Muscle of leg (tissue), 16 donors: ENCODE results near the gene KRTAP19-2. TPM values are rescaled to one million over a fixed set of nuclear protein-coding genes. Genes with fewer than 3 reads are reported as not detected.
"Not testable (repeated sequence)": the region's sequence is repeated elsewhere in the genome, so short reads cannot be mapped to it uniquely, and the experiment has no call there.

Experiments used
- DNase-seq: peaks from one replicate; pipeline ENCODE4 v3.0.0; 2013
- H3K27ac ChIP-seq: one replicate; pipeline ENCODE4 v1.5.1; 2013; ENCODE audit warnings: mild to moderate bottlenecking, low read length, control low read depth
- H3K27me3 ChIP-seq: one replicate; pipeline ENCODE4 v1.6.1; 2013; ENCODE audit warnings: low read length; ENCODE audit not compliant: control insufficient read depth, insufficient read depth
- H3K36me3 ChIP-seq: one replicate; pipeline ENCODE4 v1.6.1; 2013; ENCODE audit warnings: low read length; ENCODE audit not compliant: control insufficient read depth, insufficient read depth
- H3K4me1 ChIP-seq: one replicate; pipeline ENCODE4 v1.6.1; 2013; ENCODE audit warnings: low read length; ENCODE audit not compliant: control insufficient read depth, insufficient read depth
- H3K4me3 ChIP-seq: one replicate; pipeline ENCODE4 v1.5.1; 2013; ENCODE audit warnings: low read length, control low read depth
- H3K9me3 ChIP-seq: replicated peaks from 2 replicates; pipeline ENCODE4 v1.6.1; 2013; ENCODE audit warnings: low read depth, low read length; ENCODE audit not compliant: control insufficient read depth
- WGBS: methylation state at CpG from one replicate; pipeline ENCODE4 v1.1.5; 2013; ENCODE audit warnings: missing lambda C conversion rate; ENCODE audit not compliant: insufficient coverage; 5-methylcytosine and 5-hydroxymethylcytosine counted together
- long read RNA-seq, 11 donors: transcript quantifications; one replicate each; lab custom pipeline, GENCODE V29; 2026
- polyA plus RNA-seq, 8 donors: library from polyadenylated mRNA; unstranded; fragments of 120-200 nt; gene quantifications; one replicate each; pipeline versions ENCODE4 v1.2.1 to v1.2.3, GENCODE V29; 2013; ENCODE audit warnings: inconsistent platforms in 1 of 8, low replicate concordance in 1 of 8; ENCODE audit not compliant: insufficient read length in 8 of 8, insufficient read depth in 1 of 8
- total RNA-seq: library from RNA; stranded (reverse); fragments of 120-200 nt; gene quantifications from one replicate; pipeline ENCODE4 v1.2.4, GENCODE V29; 2013

The KRTAP19-2 gene, protein sequence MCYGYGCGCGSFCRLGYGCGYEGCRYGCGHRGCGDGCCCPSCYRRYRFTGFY
- total RNA-seq (not detected), polyA plus RNA-seq (not detected)
- long read RNA-seq, donor 1: 0 reads
- long read RNA-seq, donor 2: 0 reads
- long read RNA-seq, donor 3: 0 reads
- long read RNA-seq, donor 4: 0 reads
- long read RNA-seq, donor 5: 0 reads
- long read RNA-seq, donor 6: 0 reads
- long read RNA-seq, donor 7: 0 reads
- long read RNA-seq, donor 8: 0 reads
- long read RNA-seq, donor 9: 0 reads
- long read RNA-seq, donor 10: 0 reads
- long read RNA-seq, donor 11: 0 reads

DNA sequence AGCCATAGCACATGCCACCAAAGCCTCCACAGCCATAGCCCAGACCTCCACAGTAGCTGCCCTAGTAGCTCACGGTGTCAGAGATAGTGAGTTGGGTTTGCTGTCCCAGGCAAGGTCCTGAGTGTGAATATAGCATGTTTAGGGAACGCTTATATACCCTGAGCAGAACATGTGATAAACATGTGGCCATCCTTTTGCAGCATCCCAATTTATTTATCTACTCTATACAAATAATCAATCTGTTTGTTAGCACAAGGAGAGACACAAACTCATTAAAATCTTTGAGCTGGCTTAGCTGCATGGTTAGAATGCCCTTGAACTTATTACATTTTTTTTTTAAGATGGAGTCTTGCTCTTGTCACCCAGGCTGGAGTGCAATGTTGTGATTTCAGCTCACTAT lies at the start of gene KRTAP19-2:
Gene KRTAP19-2 (minus strand): TSS at position 101 of the 400 bp plus-strand sequence. CDS start 88 bp downstream, at position 13.
- no peak for DNase-seq
- H3K36me3 ChIP-seq: no peaks in the 10 kb centered on the region
- no peak within 1 kb of the TSS for H3K27ac ChIP-seq
- H3K9me3 ChIP-seq: peaks cover 5% of the 10 kb centered on the region
- H3K27me3 ChIP-seq: no peaks in the 10 kb centered on the region
- no peak within 1 kb of the TSS for H3K4me3 ChIP-seq
- no peaks in the 10 kb centered on the region for H3K4me1 ChIP-seq
- no CpG with 5 or more reads among the region's 2 CpGs for WGBS

DNA sequence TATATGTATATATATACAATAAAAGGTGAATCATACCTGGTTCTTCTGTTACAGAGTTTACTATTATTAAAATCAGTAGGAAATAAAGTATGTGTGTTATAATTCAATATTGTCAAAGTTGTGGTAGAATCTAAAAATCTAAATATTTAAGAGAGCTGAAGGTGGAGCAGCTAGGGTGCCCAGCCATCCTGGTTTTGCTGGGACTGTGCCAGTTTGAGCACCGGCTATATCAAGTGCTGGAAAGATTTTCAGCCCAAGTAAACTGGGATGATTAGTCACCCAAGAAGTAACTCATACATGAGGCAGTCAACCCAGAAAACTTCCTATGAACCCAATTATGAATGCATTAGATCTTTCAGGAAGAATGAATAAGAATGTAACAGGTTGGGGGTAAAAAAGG lies 31.6 kb upstream of the KRTAP19-2 start:
- Histone ChIP-seq H3K27ac (no peak overlapping the region), H3K27me3 (no peaks in the 10 kb centered on the region), H3K9me3 (no peaks in the 10 kb centered on the region), H3K4me1 (no peaks in the 10 kb centered on the region), H3K4me3 (no peak overlapping the region), H3K36me3 (no peaks in the 10 kb centered on the region)
- DNase-seq: no peak
- no CpG with 5 or more reads among the region's 1 CpG for WGBS

DNA sequence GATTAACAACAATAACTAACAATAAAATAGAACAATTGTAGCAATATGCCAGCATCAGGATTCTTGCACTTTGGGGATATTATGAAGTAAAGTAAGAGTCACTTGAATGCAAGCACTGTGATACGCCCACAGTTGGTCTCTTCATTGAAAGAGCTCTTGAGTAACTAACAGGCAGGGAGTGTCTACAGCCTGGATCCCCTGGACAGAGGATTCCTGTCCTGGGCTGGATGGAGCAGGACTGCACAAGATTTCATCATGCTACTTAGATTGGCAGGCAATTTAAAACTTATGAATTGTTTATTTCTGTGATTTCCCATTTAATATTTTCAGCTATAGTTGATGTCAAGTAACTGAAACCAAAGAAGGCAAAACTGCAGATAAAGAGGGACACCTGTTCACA lies 28.4 kb upstream of the KRTAP19-2 start:
- Histone ChIP-seq H3K9me3 (no peaks in the 10 kb centered on the region), H3K27ac (no peak overlapping the region), H3K36me3 (no peaks in the 10 kb centered on the region), H3K27me3 (no peaks in the 10 kb centered on the region), H3K4me3 (no peak overlapping the region), H3K4me1 (no peaks in the 10 kb centered on the region)
- 100% methylated on average over 1 of the region's 1 CpG for WGBS
- DNase-seq: no peak

DNA sequence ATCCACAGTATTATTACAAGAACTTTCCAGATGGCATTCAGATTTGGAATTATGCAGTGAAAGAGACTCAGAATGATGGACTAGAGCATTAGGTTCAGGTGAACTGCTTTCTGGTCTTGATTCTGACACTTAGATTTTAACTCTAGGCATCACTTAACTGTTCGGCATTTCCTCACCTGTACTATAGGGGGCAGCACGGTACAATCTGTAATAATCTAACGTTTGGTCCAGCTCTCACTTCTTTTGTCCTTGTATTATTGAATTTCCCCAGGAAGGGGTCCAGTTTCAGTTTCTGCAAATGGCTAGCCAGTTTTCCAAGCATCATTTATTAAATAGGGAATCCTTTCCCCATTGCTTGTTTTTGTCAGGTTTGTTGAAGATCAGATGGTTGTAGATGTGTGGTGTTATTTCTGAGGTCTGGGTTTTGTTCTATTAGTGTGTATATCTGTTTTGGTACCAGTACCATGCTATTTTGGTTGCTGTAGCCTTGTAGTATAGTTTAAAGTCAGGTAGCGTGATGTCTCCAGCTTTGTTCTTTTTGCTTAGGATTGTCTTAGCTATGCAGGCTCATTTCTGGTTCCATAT lies 18.5 kb upstream of the KRTAP19-2 start:
- H3K4me1 ChIP-seq, H3K4me3 ChIP-seq, H3K27ac ChIP-seq, H3K36me3 ChIP-seq, DNase-seq, H3K27me3 ChIP-seq, H3K9me3 ChIP-seq: not testable (repeated sequence)
- 60% methylated on average over 2 of the region's 4 CpGs for WGBS

DNA sequence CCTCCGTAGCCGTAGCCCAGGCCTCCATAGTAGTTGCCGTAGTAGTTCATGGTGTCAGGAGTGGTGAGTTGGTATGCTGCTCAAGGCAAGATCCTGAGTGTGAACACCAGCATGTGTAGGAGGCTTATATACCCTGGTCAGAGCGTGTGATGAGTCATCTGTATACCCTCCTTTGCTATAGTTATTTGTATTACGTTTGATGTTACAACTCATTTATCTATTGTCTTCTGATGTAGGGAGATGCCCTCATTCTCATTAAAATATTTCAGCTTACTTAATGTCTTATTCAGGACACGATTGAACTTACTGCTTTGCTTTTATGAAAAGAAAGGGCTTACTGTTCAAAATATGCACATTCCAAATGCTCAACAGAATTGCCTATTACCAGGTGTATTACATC lies 14.8 kb upstream of the KRTAP19-2 start, which contains the start of gene KRTAP19-5:
Gene KRTAP19-5 (minus strand): TSS at position 101 of the 400 bp plus-strand sequence. CDS start 51 bp downstream, at position 50.
- no peaks in the 10 kb centered on the region for H3K9me3 ChIP-seq
- no peak within 1 kb of the TSS for H3K4me3 ChIP-seq
- no peak for DNase-seq
- H3K4me1 ChIP-seq: no peaks in the 10 kb centered on the region
- no peak within 1 kb of the TSS for H3K27ac ChIP-seq
- 100% methylated on average over 3 of the region's 6 CpGs for WGBS
- H3K27me3 ChIP-seq: no peaks in the 10 kb centered on the region
- H3K36me3 ChIP-seq: no peaks in the 10 kb centered on the region

DNA sequence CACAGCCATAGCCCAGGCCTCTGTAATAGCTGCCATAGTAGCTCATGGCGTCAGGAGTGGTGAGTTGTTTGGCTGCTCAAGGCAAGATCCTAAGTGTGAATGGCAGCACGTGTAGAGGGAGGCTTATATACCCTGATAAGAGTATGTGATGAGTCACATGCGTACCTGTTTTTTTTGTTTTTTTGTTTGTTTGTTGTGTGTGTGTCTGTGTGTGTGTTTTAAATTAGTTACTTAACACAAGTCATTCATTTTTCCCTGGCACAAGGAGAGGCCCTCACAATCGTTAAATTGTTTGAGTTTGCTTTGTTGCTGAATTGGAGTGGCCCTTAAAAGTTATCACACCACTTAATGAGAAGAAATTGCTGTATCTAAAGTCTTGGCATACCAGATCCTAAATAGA lies 9.8 kb upstream of the KRTAP19-2 start, which contains the start of gene KRTAP19-4:
Gene KRTAP19-4 (minus strand): TSS at position 101 of the 400 bp plus-strand sequence. CDS start 55 bp downstream, at position 46.
- WGBS: 80% methylated on average over 1 of the region's 4 CpGs
- H3K9me3 ChIP-seq: no peaks in the 10 kb centered on the region

DNA sequence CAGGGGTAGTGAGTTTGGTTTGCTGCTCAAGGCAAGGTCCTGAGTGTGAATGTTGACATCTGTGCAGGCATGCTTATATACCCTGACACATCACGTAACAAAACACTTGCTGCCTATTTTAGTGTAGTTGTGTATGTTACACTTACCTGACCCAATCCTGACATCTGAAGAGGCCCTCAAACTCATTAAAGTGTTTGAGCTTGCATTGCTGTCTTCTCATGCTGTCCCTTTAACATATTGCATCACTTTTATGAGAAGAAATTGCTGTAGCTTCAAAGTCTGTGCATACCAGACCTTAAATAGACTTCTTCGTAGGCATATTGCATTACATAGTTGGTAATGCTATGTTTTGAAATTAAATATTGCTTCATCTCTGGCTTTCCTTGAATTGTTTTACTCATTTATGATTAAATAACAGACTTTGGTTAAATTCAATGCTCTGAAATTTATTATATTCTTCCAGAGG lies 4.8 kb upstream of the KRTAP19-2 start, which contains the start of gene KRTAP19-3:
Gene KRTAP19-3 (minus strand): TSS at position 51 of the 466 bp plus-strand sequence. CDS start 56 bp downstream, outside the sequence.
- no CpG with 5 or more reads among the region's 2 CpGs for WGBS

More for the DNA sequence above, 9.8 kb upstream of the KRTAP19-2 start, which contains the start of gene KRTAP19-4:
- Histone ChIP-seq H3K27me3 (no peaks in the 10 kb centered on the region), H3K4me1 (no peaks in the 10 kb centered on the region), H3K4me3 (no peak within 1 kb of the TSS), H3K36me3 (no peaks in the 10 kb centered on the region), H3K27ac (no peak within 1 kb of the TSS)
- DNase-seq: no peak

DNA sequence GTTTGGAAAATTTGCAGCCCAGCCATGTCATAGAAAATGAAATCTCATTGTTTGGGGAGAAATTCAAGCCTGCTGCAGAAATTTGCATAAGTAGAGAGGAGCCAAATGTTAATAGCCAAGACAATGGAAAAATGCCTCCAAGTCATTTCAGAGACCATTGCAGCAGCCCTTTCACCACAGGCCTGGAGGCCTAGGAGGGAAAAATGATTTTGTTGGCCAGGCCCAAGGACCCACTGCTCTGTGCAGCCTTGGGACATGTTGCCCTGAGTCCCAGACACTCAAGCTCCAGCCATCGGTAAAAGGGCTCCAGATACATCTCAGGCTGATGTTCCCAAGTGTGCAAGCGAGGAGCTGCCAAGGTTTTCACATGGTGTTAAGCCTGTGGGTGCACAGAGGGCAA lies 1.1 kb downstream of the KRTAP19-2 start:
- Histone ChIP-seq H3K4me3 (no peak overlapping the region), H3K36me3 (no peaks in the 10 kb centered on the region), H3K27me3 (no peaks in the 10 kb centered on the region), H3K4me1 (no peaks in the 10 kb centered on the region), H3K27ac (no peak overlapping the region), H3K9me3 (peaks cover 3% of the 10 kb centered on the region)
- no peak for DNase-seq
- 70% methylated on average over 1 of the region's 2 CpGs for WGBS

More for the DNA sequence above, 4.8 kb upstream of the KRTAP19-2 start, which contains the start of gene KRTAP19-3:
- no peak for DNase-seq
- H3K9me3 ChIP-seq: peaks cover 2% of the 10 kb centered on the region
- H3K27ac ChIP-seq: no peak within 1 kb of the TSS
- no peaks in the 10 kb centered on the region for H3K27me3 ChIP-seq
- H3K4me3 ChIP-seq: no peak within 1 kb of the TSS
- H3K36me3 ChIP-seq: no peaks in the 10 kb centered on the region
- H3K4me1 ChIP-seq: no peaks in the 10 kb centered on the region

DNA sequence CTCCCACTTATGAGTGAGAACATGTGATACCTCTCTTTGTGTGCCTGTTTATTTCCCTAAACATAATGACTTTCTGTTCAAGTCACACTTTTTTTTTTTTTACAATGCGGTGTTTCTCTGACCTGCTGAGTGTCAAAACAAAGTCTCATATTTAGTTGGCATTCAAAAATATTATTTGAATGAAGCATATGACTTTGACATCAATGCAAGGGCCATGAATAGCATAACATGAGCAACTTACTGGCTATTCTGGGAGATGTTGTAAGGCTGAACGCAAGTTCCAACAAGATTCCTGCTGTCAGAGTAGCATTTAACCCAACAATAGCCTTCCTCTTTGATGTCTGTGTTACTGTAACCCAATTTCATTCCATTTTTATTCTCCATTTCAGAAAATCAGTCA lies 5.1 kb downstream of the KRTAP19-2 start:
- Histone ChIP-seq H3K27me3 (no peaks in the 10 kb centered on the region), H3K9me3 (peaks cover 3% of the 10 kb centered on the region), H3K36me3 (no peaks in the 10 kb centered on the region), H3K4me1 (no peaks in the 10 kb centered on the region), H3K27ac (no peak overlapping the region), H3K4me3 (no peak overlapping the region)
- no peak for DNase-seq
- 57% methylated on average over 1 of the region's 2 CpGs for WGBS

DNA sequence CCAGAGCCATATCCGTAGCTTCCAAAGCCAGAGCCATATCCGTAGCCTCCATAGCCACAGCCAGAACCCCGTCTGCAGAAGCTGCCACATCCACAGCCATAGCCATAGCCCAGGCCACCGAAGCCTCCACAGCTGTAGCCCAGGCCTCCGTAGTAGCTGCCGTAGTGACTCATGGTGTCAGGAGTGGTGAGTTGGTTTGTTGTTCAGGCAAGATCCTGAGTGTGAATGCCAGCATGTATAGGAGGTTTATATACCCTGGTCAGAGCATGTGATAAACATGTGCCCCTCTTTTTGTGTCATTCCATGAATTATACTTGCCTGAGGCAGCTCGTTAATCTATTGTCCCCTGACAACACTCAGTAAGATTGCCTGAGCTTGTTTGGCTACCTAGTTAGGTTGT lies 7.1 kb downstream of the KRTAP19-2 start, which contains the start of gene KRTAP19-1:
Gene KRTAP19-1 (minus strand): TSS at position 223 of the 400 bp plus-strand sequence. CDS start 50 bp downstream, at position 173.
- WGBS: 96% methylated on average over 4 of the region's 7 CpGs
- Histone ChIP-seq H3K27me3 (no peaks in the 10 kb centered on the region), H3K36me3 (no peaks in the 10 kb centered on the region), H3K9me3 (no peaks in the 10 kb centered on the region), H3K27ac (no peak within 1 kb of the TSS), H3K4me3 (no peak within 1 kb of the TSS), H3K4me1 (no peaks in the 10 kb centered on the region)
- no peak for DNase-seq
